Measurements from ENCODE around the gene AP1S2. TPM values are rescaled to one million over a fixed set of nuclear protein-coding genes. Genes with fewer than 3 reads are reported as not detected.

AP1S2 gene
- total RNA-seq, 2 donors from 2014 or later, result 133 to 220 TPM

GRCh38 chrX:15816438-15816809, 38.2 kb downstream of the AP1S2 start:
- no peak for DNase-seq
- no peaks in the 10 kb centered on the region for H3K9me3 ChIP-seq (ENCODE audit: control insufficient read depth, low read length)
- H3K27ac ChIP-seq (ENCODE audit: low read depth, low read length), result no peak overlapping the region
- no peaks in the 10 kb centered on the region for H3K27me3 Mint-ChIP-seq (ENCODE audit: insufficient read depth)
- WGBS, 2 experiments (ENCODE audit: insufficient coverage in 1 of 2, insufficient read length in 1 of 2), result 0% methylated on average over 1 of the region's 1 CpG; no CpG with 5 or more reads in 1 of the 2 experiments
- H3K36me3 ChIP-seq (ENCODE audit: control insufficient read depth, insufficient read depth, low read length), result peaks cover 46% of the 10 kb centered on the region
- no peak overlapping the region for H3K9ac ChIP-seq (ENCODE audit: extremely low read depth, low read length, poor library complexity, severe bottlenecking)
- H3K4me3 ChIP-seq (ENCODE audit: low read length), result no peak overlapping the region
- peak overlapping the region; percentile 83 for H3K27ac Mint-ChIP-seq
- H3K9me3 Mint-ChIP-seq, result no peaks in the 10 kb centered on the region
- no peaks in the 10 kb centered on the region for H3K27me3 ChIP-seq (ENCODE audit: control insufficient read depth, insufficient read depth, low read length, poor library complexity, severe bottlenecking)
- no peak overlapping the region for H3K4me3 Mint-ChIP-seq
- peaks cover 9% of the 10 kb centered on the region for H3K4me1 Mint-ChIP-seq
- no peaks in the 10 kb centered on the region for H3K4me1 ChIP-seq (ENCODE audit: control insufficient read depth, insufficient read depth, low read length)
- H3K36me3 Mint-ChIP-seq (ENCODE audit: low read depth), result peaks cover 71% of the 10 kb centered on the region
- no peak for TF ChIP-seq CTCF (conservative IDR thresholded peaks at IDR 0.05)

GRCh38 chrX:15815779-15816437, 38.7 kb downstream of the AP1S2 start:
- no peak overlapping the region for H3K27ac ChIP-seq (ENCODE audit: low read depth, low read length)
- H3K27ac Mint-ChIP-seq, result peak overlapping the region; percentile 83

GRCh38 chrX:15814771-15815365, 39.7 kb downstream of the AP1S2 start:
- Histone ChIP-seq H3K4me3 (ENCODE audit: low read length) (no peak overlapping the region), H3K27me3 (ENCODE audit: control insufficient read depth, insufficient read depth, low read length, poor library complexity, severe bottlenecking) (no peaks in the 10 kb centered on the region), H3K27ac (ENCODE audit: low read depth, low read length) (no peak overlapping the region), H3K9ac (ENCODE audit: extremely low read depth, low read length, poor library complexity, severe bottlenecking) (no peak overlapping the region), H3K9me3 (ENCODE audit: control insufficient read depth, low read length) (no peaks in the 10 kb centered on the region), H3K36me3 (ENCODE audit: control insufficient read depth, insufficient read depth, low read length) (peaks cover 45% of the 10 kb centered on the region), H3K4me1 (ENCODE audit: control insufficient read depth, insufficient read depth, low read length) (no peaks in the 10 kb centered on the region)
- 96 to 100% methylated on average over 1 to 5 of the region's 6 CpGs for WGBS, 2 experiments (ENCODE audit: insufficient coverage in 1 of 2, insufficient read length in 1 of 2)
- no peaks in the 10 kb centered on the region for H3K9me3 Mint-ChIP-seq
- no peak overlapping the region for H3K4me3 Mint-ChIP-seq
- H3K27me3 Mint-ChIP-seq (ENCODE audit: insufficient read depth), result no peaks in the 10 kb centered on the region
- peaks cover 69% of the 10 kb centered on the region for H3K36me3 Mint-ChIP-seq (ENCODE audit: low read depth)
- no peak for DNase-seq
- peaks cover 9% of the 10 kb centered on the region for H3K4me1 Mint-ChIP-seq
- no peak overlapping the region for H3K27ac Mint-ChIP-seq
- no peak for TF ChIP-seq CTCF (conservative IDR thresholded peaks at IDR 0.05)

More at GRCh38 chrX:15815779-15816437, 38.7 kb downstream of the AP1S2 start:
- Histone ChIP-seq H3K4me1 (ENCODE audit: control insufficient read depth, insufficient read depth, low read length) (no peaks in the 10 kb centered on the region), H3K36me3 (ENCODE audit: control insufficient read depth, insufficient read depth, low read length) (peaks cover 47% of the 10 kb centered on the region), H3K27me3 (ENCODE audit: control insufficient read depth, insufficient read depth, low read length, poor library complexity, severe bottlenecking) (no peaks in the 10 kb centered on the region), H3K9me3 (ENCODE audit: control insufficient read depth, low read length) (no peaks in the 10 kb centered on the region), H3K4me3 (ENCODE audit: low read length) (no peak overlapping the region), H3K9ac (ENCODE audit: extremely low read depth, low read length, poor library complexity, severe bottlenecking) (no peak overlapping the region)
- H3K4me3 Mint-ChIP-seq, result no peak overlapping the region
- WGBS, 2 experiments (ENCODE audit: insufficient coverage in 1 of 2, insufficient read length in 1 of 2), result 65% methylated on average over 7 of the region's 10 CpGs; no CpG with 5 or more reads in 1 of the 2 experiments
- TF ChIP-seq CTCF (conservative IDR thresholded peaks at IDR 0.05), result peak; percentile 77
- peak; percentile 80 for DNase-seq
- H3K9me3 Mint-ChIP-seq, result no peaks in the 10 kb centered on the region
- H3K36me3 Mint-ChIP-seq (ENCODE audit: low read depth), result peaks cover 71% of the 10 kb centered on the region
- no peaks in the 10 kb centered on the region for H3K27me3 Mint-ChIP-seq (ENCODE audit: insufficient read depth)
- H3K4me1 Mint-ChIP-seq, result peaks cover 9% of the 10 kb centered on the region

Data from endodermal cell (in vitro differentiated cells).